ENCODE results near the gene MED16. TPM values are rescaled to one million over a fixed set of nuclear protein-coding genes. Genes with fewer than 3 reads are reported as not detected.

MED16 gene
- total RNA-seq, 1 donor from 2014 or later, result 36.1 TPM

- no peak for DNase-seq (ENCODE audit: low spot score)
These were observed 21.3 kb downstream of the MED16 start for GRCh38 chr19:871446-872265.

- no peak for DNase-seq (ENCODE audit: low spot score)
These were observed 22.0 kb downstream of the MED16 start for GRCh38 chr19:870963-871401.

GRCh38 chr19:870314-870713 lies 22.7 kb downstream of the MED16 start:
- DNase-seq (ENCODE audit: low spot score), result no peak

DNA sequence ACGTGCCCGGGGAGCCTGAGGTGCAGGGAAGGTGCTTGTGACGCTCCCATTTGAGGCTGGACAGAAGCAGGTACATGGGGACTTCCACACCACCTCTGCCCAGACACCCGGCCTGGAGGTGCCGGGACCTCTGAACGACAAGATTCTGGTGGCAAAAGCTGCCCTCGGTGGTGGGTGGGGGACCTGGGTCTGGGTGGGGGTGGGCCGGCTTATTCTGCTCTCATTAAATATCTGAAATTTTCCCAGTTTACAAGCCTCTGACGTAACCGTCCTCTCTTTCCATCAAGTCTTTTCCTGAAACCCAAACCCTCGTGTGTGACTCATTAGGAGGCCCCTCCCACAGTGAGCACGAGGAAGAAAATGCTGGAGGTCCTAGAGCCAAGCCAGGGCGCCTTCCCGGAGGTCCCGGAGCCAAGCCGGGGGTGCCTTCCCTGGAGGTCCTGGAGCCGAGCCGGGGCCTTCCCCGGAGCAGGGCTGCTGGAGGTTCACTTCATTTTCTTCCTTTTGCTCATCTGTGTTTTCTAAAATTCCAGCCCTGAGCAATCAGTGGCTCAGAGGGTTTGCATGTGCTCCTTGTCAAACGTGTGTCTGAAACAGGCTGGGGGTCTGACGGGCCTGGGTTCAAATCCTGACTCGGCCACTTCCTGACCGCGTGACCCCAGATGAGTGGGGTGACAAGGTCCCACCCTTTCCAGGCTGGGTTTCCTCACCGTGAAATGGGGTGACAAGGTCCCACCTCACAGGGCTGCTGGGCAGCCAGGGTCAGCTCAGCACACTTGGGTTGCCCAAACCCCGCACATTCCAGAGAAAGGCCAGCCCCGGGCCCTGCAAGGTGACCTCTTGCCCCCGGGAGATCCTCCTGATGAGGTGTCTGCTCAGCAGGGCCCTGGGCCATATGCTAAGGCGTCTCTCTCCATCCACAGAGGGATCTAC lies 23.5 kb downstream of the MED16 start:
- DNase-seq (ENCODE audit: low spot score), result peak; percentile 72

GRCh38 chr19:868458-869244 lies 24.3 kb downstream of the MED16 start:
- no peak for DNase-seq (ENCODE audit: low spot score)

DNA sequence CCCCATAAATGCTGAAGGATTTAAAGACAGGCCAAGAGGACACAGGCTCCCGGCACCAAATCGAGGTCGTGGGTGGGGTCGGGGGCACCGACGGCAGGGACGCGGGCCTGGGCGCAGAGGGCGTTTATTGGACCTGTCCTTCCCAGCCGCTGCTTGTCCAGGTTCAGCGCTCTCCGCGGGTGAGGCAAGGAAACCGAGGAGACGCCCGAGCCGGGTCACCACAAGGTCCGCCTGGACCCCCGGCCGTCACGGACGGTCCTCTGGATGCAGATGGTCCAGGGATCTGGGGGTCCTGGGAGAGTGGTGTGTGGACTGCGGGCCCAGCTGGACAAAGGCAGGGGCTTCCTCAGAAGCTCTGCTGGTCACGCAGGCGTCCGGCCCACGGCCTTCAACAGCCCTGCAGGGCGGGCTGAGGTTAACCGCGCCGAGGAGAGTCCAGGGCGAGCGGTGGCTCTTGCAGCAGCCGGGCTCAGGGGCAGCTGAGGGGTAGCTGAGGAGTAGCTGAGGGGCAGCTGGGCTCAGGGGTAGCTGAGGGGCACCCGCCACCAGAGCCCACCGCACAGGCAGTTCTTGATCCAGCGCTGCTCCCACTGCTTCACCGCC lies 25.0 kb downstream of the MED16 start:
- DNase-seq (ENCODE audit: low spot score), result no peak

DNA sequence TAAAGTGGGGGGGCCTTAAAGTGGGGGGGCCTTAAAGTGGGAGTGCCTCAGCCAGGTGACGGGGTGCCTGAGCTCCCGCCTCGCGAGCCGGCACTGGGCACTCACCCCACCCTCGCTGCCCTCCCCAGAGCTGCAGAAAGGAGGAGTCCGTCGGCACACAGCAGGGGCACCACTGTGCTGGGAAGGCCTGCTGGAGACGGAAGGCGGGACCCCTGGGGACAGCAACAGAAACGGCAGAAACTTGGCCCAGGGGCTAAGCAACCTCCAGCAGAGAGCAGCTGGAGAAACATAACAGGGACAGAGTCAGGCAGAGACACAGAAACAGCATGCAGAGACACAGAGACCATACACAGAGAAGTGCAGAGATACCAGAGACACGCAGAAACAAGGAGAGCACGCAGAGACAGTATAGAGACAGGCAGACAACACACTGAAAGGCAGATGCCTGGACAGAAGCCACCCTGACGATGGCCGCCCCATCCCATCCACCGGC lies 25.6 kb downstream of the MED16 start:
- DNase-seq (ENCODE audit: low spot score), result no peak

GRCh38 chr19:866769-867300 lies 26.2 kb downstream of the MED16 start:
- DNase-seq (ENCODE audit: low spot score), result no peak

- no peak for DNase-seq (ENCODE audit: low spot score)
These were observed 29.7 kb downstream of the MED16 start for GRCh38 chr19:863315-863620.

- no peak for DNase-seq (ENCODE audit: low spot score)
These were observed 30.2 kb downstream of the MED16 start for GRCh38 chr19:862581-863314.

- no peak for DNase-seq (ENCODE audit: low spot score)
These were observed 31.0 kb downstream of the MED16 start for GRCh38 chr19:861756-862580.

DNA sequence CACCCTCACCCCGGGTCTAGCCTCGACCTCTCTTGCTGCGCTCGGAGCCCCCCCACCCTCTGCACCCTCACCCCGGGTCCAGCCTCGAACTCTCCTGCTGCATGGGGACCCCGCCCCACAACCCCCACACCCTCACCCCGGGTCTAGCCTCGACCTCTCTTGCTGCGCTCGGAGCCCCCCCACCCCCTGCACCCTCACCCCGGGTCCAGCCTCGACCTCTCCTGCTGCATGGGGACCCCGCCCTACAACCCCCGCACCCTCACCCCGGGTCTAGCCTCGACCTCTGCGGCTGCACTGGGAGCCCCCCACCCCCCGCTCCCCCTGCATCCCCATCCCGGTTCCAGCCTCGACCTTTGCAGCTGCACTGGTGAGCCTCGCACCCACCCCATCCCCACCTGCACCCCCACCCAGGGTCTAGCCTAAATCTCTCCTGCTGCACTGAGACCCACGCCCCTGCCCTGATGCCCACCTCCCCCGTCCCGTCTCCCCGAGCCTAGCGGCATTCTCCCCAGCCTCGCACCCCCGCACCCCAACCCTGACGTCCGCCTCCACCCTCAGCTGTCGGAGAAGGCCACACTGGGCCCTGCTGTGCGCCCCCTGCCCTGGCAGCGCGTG lies 31.7 kb downstream of the MED16 start:
- DNase-seq (ENCODE audit: low spot score), result no peak

- peak; percentile 33 for DNase-seq (ENCODE audit: low spot score)
These were observed 33.8 kb downstream of the MED16 start, which contains the start of gene CFD for GRCh38 chr19:858868-859843. CFD (plus strand) TSS chr19:859664; CDS start chr19:859690, 26 bp downstream.

DNA sequence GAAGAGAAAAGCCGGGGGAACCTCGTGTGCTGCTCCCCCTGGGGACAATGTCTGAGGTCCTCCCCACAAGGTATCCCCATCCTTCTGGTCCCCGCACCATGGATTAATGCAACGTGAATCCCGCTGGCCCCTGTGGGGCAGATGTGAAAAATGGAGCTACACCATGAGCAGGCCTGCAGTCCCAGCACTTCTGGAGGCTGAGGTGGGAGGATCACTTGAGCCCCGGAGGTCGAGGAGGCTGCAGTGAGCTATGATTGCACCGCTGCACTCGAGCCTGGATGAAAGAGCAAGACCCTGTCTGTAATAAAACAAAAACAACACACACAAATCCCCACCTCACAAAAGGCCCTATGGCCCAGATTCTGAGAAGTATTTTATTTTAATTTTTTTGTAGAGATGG lies 34.7 kb downstream of the MED16 start:
- DNase-seq (ENCODE audit: low spot score), result no peak

- no peak for DNase-seq (ENCODE audit: low spot score)
These were observed 37.3 kb downstream of the MED16 start for GRCh38 chr19:855566-856120.

DNA sequence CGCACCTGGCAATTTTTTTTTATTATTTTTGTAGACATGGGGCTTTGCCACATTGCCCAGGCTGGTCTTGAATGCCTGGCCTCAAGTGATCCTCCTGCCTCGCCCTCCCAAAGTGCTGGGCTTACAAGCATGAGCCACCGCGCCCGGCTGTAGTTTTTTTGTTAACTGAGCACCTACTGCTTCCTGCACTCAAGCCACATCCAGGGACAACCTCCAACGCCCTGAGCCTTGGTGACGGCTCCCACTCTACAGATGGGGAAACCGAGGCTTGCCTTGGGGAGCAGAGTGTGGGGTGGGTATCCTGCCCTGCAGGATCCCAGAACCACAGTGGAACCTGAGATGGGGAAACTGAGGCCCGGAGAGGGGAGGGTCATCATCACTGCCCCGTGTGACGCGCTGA lies 37.8 kb downstream of the MED16 start:
- DNase-seq (ENCODE audit: low spot score), result no peak

DNA sequence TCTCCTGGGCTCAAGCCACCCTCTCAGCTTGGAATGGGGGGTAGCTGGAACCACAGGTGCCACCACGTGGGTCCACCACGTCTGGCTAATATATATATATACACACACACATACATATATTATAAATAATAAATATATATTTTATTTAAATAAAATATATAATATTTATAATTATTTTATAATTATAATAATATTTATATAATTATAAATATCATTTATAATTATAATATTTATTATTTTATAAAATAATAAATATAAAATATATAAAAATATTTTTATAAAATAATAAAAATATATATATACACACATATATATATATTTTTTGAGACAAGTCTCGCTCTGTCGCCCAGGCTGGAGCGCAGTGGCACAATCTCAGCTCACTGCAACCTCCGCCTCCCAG lies 38.4 kb downstream of the MED16 start:
- DNase-seq (ENCODE audit: low spot score), result no peak

All from umbilical cord (tissue), 2 donors.